HG03280 (cell line): ENCODE data around the gene ENDOV.
"Not testable (repeated sequence)": the region's sequence is repeated elsewhere in the genome, so short reads cannot be mapped to it uniquely, and the experiment has no call there.

ENCODE experiments used
- ATAC-seq: cut with Tn5 transposase; IDR thresholded peaks from one replicate; pipeline ENCODE4 v1.9.1; 2021; ENCODE audit warnings: mild to moderate bottlenecking, moderate library complexity; ENCODE audit not compliant: unreplicated experiment

The ENDOV gene

DNA sequence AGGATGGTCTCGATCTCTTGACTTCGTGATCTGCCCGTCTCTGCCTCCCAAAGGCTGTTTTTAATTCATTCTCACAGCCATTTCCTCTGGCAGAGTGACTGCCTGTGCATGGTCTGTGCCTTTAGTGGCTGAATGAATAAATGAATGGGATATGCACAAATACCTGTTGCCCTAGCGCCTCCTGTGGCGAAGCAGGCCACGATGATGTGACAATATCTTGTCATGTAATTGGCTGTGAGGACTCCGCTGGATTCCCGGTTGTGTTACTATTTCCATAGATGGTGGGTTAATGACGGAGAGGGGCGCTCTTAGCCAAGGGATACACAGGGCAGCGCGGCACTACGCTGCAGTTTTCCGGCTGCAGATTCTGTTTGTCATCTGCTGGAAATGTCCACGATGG, 26.8 kb upstream of the ENDOV start:
- ATAC-seq, result no peak

DNA sequence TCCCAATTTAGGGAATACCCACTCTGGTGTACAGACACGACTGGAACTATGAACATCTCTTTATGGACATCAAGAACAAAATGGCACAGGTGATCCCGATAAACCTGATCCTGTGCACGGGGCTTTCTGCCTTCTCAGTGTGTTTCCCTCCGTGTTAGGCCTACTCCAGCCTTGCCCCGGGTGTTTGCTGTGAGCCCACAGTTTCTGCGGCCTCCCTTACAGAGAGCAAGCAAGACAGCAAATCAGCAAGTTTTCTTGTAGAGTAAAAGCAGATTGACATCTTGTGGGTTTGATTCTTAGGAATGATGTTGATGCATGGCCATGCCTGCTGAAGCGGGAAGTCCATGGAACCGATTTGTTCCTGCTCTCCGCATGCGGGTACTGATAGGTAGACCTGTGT, 26.4 kb upstream of the ENDOV start:
- ATAC-seq, result no peak

DNA sequence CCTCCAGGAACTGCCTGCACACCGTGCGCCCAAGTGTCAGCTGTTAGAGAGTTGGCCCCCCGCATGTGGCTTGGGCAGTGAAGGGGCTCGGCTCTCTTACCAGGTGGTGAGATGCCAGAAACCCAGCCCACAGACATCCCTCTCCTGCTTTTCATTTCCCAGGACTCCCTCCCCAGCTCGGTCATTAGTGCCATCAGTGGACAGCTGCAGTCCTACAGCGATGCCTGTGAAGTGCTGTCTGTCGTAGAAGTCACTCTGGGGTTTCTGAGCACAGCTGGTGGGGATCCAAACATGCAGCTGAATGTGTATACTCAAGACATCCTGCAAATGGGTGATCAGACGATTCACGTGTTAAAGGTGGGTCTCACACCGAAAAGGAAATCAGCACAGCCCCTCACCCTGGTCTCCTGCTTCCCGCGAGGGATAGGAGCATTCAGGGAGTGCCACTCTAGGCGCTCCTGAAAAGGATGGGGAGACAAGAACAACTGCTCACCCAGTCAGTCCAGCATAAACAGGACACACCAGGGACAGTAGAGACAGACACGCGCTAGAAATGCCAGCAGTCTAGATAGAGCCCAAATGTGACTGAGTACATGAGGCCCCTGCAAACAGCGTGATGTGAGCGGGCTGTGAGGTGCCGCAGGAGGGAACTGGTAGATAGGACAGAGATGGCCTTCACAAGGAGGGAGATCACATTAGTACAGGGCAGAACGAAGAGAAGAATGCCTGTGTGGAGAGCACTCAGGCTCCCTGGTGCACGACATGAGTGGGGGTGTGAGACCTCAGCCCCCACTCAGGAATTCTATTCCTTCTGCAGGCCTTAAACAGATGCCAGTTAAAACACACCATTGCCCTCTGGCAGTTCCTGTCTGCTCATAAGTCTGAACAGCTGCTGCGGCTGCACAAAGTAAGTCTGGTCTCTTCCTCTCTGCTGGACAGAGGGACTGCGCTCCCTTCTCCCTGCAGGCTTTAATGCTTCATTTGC, 25.7 kb upstream of the ENDOV start:
- no peak for ATAC-seq

DNA sequence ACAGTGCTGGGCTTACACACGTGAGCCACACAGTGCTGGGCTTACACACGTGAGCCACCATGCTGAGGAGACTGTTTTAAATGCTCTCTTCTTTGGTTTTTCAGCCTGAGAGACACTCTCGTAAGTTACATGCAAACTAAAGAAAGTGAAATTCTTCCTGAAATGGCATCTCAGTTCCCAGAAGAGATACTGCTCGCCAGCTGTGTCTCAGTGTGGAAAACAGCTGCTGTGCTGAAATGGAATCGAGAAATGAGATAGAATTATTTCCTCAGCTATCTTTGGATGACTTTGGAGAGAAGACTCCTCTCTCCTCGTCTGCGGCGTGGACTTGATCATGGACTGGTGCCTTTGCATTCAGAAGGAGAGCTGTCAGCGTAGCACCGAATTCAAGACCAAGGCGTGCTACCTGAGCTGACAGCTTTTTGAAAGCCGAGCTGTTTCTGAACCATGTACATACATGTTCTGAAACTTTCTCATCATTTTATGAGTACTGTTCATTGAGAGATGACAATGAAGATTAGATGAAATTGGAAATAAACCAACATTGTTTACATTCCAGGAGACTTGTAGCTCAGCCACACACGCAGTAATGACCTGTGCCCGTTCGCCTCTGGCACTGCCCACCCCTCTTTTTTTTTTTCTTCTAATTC, 21.6 kb upstream of the ENDOV start:
- no peak for ATAC-seq

DNA sequence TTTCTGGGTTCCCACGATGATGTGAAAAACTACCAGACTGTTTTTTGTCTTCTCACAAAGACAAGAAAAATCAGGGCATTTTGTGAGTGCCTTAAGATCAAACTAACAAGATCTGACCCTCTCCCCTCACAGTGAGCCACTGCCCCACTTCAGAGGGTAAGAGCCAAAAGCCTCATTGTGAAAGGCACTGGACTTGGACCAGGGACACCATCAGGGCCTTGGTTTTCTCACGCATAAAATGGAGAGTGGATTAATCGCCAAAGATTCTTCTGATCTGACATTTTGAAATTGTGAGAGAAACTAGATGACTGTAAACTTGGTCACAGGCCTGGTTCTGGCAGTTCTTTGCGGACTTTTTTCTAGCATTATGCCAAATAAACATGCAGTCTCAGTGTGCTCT, 21.0 kb upstream of the ENDOV start:
- no peak for ATAC-seq

DNA sequence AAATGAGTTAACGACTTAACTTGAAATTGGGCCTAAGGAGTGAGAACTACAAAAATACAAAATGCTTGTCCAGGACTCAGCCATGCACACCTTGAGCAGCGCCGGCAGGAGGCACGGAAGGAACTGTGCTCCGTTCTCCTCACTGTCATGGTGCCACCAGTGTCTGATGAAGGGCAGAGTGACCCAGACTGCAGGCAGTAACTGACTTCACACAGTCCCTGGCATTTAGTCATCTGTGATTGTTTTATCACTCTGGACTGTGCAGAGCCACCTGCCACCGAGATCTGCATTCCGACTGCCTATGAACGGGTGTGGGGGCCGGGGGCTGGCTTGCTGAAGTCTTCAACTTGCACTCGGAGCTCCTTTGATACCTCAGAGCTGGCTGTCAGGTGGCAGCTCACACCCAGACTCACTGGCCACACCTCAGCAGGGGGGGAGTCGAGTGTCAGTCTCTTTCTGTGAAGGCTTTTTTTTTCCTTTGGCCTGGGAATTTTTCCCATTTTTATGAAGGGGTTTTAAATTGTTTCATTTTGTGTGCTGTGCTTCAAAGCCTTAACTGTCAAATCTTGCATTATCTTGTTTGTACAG, 20.2 kb upstream of the ENDOV start:
- ATAC-seq, result no peak

DNA sequence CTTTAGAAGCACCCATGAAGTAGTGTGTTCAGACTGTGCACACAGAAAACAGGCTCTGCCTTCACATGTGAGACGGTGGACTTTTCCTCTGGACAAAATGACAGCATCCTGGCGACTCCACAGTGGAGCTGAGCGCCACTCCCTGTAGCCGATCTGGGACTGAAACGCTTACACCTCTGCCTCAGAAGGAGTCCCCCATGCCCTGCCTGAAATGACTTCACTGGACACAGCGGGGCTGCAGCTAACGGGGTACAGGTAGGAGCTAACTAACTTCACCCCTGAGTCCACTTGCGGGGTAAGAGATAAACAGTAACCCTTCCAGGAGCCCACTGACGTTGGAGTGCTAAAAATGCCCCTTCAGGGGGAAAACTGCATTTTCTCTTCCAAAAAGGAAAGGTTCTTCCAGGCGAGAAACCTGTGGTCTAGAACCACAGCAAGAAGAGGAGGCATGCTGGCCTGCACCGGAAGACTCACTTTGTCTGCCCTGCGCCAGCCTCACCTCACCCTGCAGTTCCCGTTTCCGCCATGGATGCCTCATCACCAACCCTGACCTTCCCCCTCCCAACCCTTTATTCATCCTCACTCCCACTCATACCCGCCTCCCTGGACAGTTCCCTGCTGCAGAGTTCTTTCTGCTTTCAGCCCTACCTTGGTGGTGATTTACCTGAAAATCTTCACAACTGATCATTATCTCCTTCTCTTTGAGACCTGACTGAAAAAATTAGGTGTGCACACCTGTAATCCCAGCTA, 19.4 kb upstream of the ENDOV start:
- no peak for ATAC-seq

DNA sequence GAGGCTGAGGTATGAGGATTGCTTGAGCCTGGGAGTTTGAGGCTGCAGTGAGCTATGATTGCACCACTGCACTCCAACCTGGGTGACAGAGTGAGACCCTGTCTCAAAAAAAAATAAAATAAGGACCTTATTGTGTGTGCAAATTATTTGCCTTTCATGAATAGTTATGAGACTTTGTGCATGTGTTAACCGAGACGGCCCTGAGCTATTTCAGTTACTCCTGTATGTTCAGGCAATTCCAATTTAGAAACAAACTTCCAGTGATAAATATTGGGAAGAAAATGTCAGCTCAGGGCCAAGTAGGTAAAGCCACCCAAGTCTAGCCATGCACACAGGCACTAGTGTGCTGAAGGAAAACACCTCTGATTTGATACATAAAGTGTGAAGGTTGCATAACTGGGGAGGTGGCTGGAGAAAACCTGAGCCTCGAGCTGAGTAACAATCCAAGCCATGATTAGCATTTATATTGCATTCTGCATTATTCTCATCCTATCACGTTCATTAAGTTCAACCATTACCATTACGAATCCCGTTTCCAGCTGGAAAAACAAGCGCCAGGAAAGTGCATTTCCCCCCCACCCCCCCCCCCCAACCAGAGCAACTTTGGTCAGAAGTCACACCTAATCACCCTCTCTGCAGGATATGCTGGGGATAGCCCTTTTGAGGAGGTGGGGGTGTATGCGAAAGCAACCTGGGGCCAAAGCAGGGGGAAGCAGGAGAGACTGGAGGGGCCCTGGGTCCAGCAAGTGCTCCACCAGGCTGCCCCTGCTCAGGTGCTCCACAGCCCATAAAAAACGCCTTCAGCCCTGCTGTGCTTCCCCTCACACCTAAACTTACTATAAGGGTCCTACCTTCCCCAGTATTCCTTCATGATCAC, 18.6 kb upstream of the ENDOV start:
- no peak for ATAC-seq

DNA sequence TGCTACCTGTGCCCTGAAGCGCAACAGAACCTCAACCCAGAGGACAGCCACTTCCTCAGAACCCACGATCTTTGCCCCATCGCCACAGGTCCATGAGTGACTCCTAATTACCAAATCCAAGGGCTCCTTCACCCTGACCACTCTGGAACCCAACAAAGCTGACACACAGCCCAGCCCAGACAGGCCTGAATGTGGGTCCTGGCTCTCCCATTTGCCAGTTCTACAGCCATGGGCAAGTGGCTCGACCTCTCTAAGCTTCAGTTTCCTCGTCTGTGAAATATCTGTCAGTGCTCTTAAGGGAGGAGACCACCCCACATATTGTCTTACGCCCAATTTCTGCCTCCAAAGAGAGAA, 18.0 kb upstream of the ENDOV start:
- ATAC-seq, result no peak

DNA sequence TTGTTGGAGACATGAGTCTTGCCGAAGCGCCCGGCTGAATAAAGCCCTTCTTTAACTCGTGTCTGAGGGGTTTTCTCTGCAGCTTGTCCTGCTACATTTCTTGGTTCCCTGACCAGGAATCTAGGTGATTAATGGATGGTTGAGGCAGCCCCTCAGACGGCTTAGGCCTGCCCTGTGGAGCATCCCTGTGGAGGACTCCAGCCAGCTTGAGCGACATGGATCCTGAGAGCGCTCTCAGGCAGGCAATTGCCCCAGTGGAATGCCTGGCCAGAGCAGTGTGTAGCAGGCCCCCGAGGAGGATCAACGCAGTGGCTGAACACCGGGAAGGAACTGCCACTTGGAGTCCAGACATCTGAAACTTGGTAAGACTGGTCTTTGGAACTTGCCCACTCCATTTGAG, 17.3 kb upstream of the ENDOV start:
- no peak for ATAC-seq

DNA sequence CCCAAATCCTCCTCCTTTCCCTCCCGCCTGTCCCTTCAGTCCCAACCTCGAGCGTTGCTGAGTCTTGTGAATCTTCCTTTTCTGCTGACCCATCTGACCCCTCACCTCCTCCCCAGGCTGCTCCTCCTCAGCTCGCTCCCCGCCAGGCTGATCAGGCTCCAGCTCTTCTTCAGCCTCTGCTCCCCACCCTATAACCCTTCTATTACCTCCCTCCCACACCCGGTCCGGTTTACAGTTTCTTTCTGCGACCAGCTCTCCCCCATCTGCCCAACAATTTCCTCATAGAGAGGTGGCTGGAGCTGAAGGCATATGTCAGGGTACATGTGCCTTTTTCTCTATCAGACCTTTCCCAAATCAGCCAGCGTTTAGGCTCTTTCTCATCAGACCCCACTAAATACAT, 13.9 kb upstream of the ENDOV start:
- ATAC-seq, result not testable (repeated sequence)

DNA sequence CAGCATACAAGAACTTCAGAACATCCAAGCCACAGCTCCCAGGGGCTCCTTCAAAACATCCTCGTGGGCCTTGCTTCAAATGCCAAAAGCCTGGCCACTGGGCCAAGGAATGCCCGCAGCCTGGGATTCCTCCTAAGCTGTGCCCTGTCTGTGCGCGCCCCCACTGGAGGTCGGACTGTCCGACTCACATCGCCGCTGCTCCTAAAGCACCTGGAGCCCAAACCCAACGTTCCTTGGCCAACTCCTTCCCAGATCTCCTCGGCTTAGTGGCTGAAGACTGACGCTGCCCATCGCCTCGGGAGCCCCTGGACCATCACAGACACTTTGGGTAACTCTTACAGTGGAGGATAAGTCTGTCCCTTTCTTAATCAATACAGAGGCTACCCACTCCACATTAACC, 12.9 kb upstream of the ENDOV start:
- not testable (repeated sequence) for ATAC-seq

DNA sequence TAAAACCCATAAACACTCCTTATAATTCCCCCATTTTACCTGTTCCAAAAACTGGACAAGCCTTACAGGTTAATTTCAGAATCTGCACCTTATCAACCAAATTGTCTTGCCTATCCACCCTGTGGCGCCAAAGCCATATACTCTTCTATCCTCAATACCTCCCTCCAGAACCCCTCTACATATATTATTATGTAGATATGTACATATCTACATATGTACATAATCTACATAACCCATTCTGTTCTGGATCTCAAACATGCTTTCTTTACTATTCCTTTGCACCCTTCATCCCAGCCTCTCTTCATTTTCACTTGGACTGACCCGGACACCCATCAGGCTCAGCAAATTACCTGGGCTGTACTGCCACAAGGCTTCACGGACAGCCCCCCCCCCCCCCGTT, 12.0 kb upstream of the ENDOV start:
- no peak for ATAC-seq

DNA sequence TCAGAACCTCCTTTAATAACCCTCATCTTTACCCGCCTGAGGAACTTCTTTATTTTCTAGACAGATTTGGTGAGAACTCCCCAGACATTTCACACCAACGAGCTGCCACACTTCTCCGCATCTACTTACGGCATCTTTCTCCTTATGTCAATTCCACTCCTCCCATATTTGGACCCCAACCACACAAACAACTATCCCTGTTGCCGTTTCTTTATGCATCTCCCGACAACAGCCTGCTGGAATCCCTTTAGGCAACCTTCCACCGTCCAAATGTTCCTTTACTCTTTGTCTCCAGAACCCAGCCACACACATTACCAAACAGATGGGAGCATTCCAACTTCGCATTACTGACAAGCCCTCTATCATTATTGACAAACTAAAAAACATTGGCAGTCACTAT, 8.8 kb upstream of the ENDOV start:
- no peak for ATAC-seq

DNA sequence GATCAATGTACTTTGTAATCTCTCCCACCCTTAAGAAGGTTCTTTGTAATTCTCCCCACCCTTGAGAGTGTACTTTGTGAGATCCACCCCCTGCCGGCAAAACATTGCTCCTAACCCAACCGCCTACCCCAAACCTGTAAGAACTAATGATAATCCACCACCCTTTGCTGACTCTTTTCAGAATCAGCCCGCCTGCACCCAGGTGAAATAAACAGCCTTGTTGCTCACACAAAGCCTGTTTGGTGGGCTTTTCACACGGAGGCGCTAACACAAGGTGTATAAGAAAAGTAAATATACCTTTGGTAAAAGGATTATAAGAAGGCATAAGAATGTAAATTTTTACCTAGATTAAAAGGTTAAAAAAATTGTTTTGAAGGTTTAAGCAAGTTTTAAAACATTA, 7.0 kb upstream of the ENDOV start:
- ATAC-seq, result not testable (repeated sequence)

DNA sequence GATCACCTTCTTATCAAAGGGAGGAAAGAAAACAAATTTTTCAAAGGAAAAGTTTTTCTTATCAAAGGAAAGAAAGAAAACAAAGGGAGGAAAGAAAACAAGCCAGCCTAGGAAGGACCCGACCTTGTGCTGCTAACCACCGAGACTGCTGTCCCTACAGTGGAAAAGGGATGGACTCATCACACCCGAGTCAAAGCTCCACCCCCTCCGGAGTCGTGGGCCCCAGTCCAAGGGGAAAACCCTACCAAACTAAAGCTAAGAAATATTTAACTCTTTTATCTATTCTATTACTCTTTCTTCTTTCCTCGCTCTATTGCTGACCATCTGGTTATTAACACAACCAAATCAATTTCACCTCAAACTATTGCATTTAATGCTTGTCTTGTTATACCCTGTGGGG, 6.1 kb upstream of the ENDOV start:
- ATAC-seq, result no peak

DNA sequence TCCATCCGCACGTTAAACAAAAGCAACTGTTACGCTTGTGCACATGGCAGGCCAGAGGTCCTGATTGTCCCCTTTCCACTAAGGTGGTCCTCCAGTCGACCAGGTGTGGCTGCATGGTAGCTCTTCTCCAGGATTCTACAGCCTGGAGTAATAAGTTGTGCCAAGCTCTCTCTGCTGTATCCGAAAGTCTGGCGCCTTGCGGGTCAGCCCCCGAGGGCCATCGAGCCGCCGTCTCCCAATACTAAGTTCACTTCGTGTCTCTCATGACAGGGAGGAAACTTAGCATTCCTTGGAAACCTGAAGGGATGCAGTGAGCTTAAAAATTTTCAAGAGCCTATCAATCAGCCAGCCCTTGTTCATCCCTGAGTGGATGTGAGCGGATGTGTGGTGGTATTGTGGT, 5.3 kb upstream of the ENDOV start:
- ATAC-seq, result no peak

DNA sequence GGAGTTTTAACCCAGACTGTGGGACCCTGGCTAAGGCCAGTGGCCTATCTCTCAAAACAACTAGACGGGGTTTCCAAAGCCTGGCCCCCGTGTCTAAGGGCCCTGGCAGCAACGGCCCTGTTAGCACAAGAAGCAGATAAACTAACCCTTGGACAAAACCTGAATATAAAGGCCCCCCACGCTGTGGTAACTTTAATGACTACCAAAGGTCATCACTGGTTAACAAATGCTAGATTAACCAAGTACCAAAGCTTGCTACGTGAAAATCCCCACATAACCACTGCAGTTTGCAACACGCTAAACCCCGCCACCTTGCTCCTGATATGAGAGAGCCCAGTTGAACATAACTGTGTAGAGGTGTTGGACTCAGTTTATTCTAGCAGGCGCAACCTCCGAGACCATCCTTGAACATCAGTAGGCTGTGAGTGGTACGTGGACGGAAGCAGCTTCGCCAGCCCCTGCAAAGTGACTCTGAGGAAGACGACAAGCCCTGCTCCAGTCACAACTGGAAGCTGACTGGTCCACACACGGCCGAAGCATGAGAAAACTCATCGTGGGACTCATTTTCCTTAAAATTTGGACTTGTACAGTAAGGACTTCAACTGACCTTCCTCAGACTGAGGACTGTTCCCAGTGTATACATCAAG, 4.4 kb upstream of the ENDOV start:
- ATAC-seq, result not testable (repeated sequence)

DNA sequence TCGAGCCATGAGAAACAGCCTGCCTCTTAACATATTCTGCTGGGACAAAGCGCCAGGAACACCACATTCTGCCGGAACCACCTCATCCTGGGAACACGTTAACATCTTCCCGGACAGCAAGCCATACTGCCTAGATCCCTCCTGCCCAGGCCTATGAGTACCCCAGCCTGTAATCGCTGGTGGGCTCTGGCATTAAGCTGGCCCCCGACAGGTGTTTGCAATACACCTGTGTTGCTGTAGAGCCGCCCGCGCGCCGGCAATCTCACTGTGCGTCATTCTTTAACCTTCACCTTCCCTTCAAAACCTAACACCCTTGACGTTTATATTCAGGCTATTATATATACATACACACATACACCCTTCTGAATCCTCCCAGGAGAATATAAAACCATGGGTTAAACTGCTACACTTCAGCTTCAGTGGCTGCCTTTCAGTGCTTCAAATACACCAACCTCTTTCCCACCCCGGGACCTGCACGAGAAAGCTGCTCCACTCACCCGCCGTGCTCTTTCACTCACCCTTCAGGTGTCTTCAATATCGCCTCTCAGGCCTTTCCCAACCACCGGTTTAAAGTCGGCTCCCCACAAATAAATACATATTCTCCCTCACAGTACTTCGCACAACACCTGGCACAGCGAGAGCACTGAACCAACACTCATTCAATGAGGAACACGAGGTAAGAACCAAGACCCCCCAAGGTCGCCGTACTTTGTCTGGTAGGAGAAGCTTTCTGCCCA, 1.0 kb upstream of the ENDOV start:
- ATAC-seq, result no peak
